HepG2 (cell line): Measurements from ENCODE around the gene ENPP7. TPM values are rescaled to one million over a fixed set of nuclear protein-coding genes. Genes with fewer than 3 reads are reported as not detected.

Source experiments
- ATRX ChIP-seq: sonication (generic); formaldehyde crosslinking; IDR thresholded peaks from 2 replicates; pipeline ENCODE4 v1.4.0; 2020; ENCODE audit warnings: missing genetic modification reagents, borderline replicate concordance
- BRF2 ChIP-seq: sonication (generic); formaldehyde crosslinking; IDR thresholded peaks from 2 replicates; pipeline ENCODE4 v1.8.1; 2022; ENCODE audit warnings: mild to moderate bottlenecking, missing genetic modification reagents
- CBX2 ChIP-seq, 2 experiments: fragments of 200-600 bp in 1 of 2; sonication (generic); formaldehyde crosslinking in 1 of 2; IDR thresholded peaks; 2 replicates each; pipeline versions ENCODE4 v1.7.0 to v1.8.1; 2018 to 2022; ENCODE audit warnings: low read depth in 2 of 2, low read length in 1 of 2, mild to moderate bottlenecking in 1 of 2, missing genetic modification reagents in 1 of 2
- CEBPB ChIP-seq: IDR thresholded peaks from 2 replicates; pipeline ENCODE4 v1.6.1; 2011; ENCODE audit warnings: low read depth, low read length, improper control_type of control experiment, borderline replicate concordance
- DMAP1 ChIP-seq: IDR thresholded peaks from 2 replicates; pipeline ENCODE4 v1.6.1; 2016
- FOXA1 ChIP-seq, 2 experiments: fragments of 450-650 bp in 1 of 2; sonication (generic) in 1 of 2; formaldehyde crosslinking in 1 of 2; IDR thresholded peaks; 2 replicates each; pipeline versions ENCODE4 v1.4.0 to v1.6.1; 2016 to 2020; ENCODE audit warnings: missing genetic modification reagents in 1 of 2
- GZF1 ChIP-seq: sonication (generic); formaldehyde crosslinking; IDR thresholded peaks from 2 replicates; pipeline ENCODE4 v1.5.1; 2020; ENCODE audit warnings: mild to moderate bottlenecking, missing genetic modification reagents
- KDM6A ChIP-seq: IDR thresholded peaks from 2 replicates; pipeline ENCODE4 v1.6.1; 2016; ENCODE audit warnings: low read depth
- MAFF ChIP-seq: IDR thresholded peaks from 2 replicates; pipeline ENCODE4 v1.6.1; 2011; ENCODE audit warnings: low read depth, low read length, improper control_type of control experiment
- MTF2 ChIP-seq: sonication (generic); formaldehyde crosslinking; IDR thresholded peaks from 2 replicates; pipeline ENCODE4 v1.5.0; 2020; ENCODE audit warnings: missing genetic modification reagents, borderline replicate concordance
- MYC ChIP-seq: sonication (generic); formaldehyde crosslinking; IDR thresholded peaks from 2 replicates; pipeline ENCODE4 v1.9.0; 2021; ENCODE audit warnings: missing genetic modification reagents, borderline replicate concordance
- MYNN ChIP-seq: sonication (generic); formaldehyde crosslinking; IDR thresholded peaks from 2 replicates; pipeline ENCODE4 v1.4.0; 2020; ENCODE audit warnings: mild to moderate bottlenecking, low read depth, missing genetic modification reagents
- NR1H2 ChIP-seq: sonication (generic); formaldehyde crosslinking; IDR thresholded peaks from 2 replicates; pipeline ENCODE4 v1.8.1; 2022; ENCODE audit warnings: low read depth, missing genetic modification reagents, borderline replicate concordance
- NR2F2 ChIP-seq: IDR thresholded peaks from 2 replicates; pipeline ENCODE4 v1.6.1; 2012; ENCODE audit warnings: low read depth, inconsistent platforms, borderline replicate concordance
- RBFOX2 ChIP-seq: fragments of 200-400 bp; formaldehyde crosslinking; IDR thresholded peaks from 2 replicates; pipeline ENCODE4 v1.6.1; 2017; ENCODE audit warnings: low read depth, mild to moderate bottlenecking, low read length
- RXRB ChIP-seq: IDR thresholded peaks from 2 replicates; pipeline ENCODE4 v1.6.1; 2016; ENCODE audit warnings: borderline replicate concordance, missing genetic modification reagents, missing compliant biosample characterization
- SP1 ChIP-seq, 2 experiments: fragments of 450-650 bp in 1 of 2; sonication (generic) in 1 of 2; formaldehyde crosslinking in 1 of 2; IDR thresholded peaks; 2 replicates each; pipeline versions ENCODE4 v1.4.0 to v1.6.1; 2016 to 2020; ENCODE audit warnings: missing genetic modification reagents in 1 of 2
- TRAFD1 ChIP-seq: sonication (generic); formaldehyde crosslinking; IDR thresholded peaks from 2 replicates; pipeline ENCODE4 v1.5.1; 2020; ENCODE audit warnings: missing genetic modification reagents, mild to moderate bottlenecking, borderline replicate concordance
- XBP1 ChIP-seq: sonication (generic); formaldehyde crosslinking; IDR thresholded peaks from 2 replicates; pipeline ENCODE4 v1.5.0; 2020; ENCODE audit warnings: missing genetic modification reagents
- ZC3H13 ChIP-seq: sonication (generic); formaldehyde crosslinking; IDR thresholded peaks from 2 replicates; pipeline ENCODE4 v1.8.1; 2023; ENCODE audit warnings: mild to moderate bottlenecking, missing genetic modification reagents, moderate library complexity
- ZFP36L1 ChIP-seq: sonication (generic); formaldehyde crosslinking; IDR thresholded peaks from 2 replicates; pipeline ENCODE4 v1.8.0; 2022; ENCODE audit warnings: mild to moderate bottlenecking, missing genetic modification reagents, moderate library complexity
- ZFP37 ChIP-seq: sonication (generic); formaldehyde crosslinking; IDR thresholded peaks from 2 replicates; pipeline ENCODE4 v1.4.0; 2020; ENCODE audit warnings: missing genetic modification reagents, borderline replicate concordance
- polyA plus RNA-seq, 8 experiments: library from polyadenylated mRNA; depleted of rRNA in 3 of 8; stranded (reverse) in 7 of 8; unstranded in 1 of 8; fragments of >200 nt; fragmentation: Illumina TruSeq in 4 of 8; extraction: Trizol in 4 of 8; gene quantifications; 2 replicates each; pipeline versions ENCODE4 v1.2.1 to v1.2.3, GENCODE V29; 2011 to 2016; ENCODE audit warnings: low read depth in 4 of 8, missing spikeins in 1 of 8, mixed read lengths in 1 of 8; ENCODE audit not compliant: insufficient read depth in 1 of 8
- total RNA-seq, 5 experiments: library from RNA; depleted of rRNA; stranded (reverse); fragments of >200 nt; fragmentation: Illumina TruSeq; extraction: Trizol; gene quantifications; 2 replicates each; pipeline ENCODE4 v1.2.3, GENCODE V29; 2016; ENCODE audit warnings: low read depth in 1 of 5
- TF ChIP-seq, protein P1 (sequence below): sonication (generic); formaldehyde crosslinking; IDR thresholded peaks from 2 replicates; pipeline ENCODE4 v1.5.1; 2020; ENCODE audit warnings: mild to moderate bottlenecking, missing genetic modification reagents, moderate library complexity
- TF ChIP-seq, protein P2 (sequence below): sonication (generic); formaldehyde crosslinking; IDR thresholded peaks from 2 replicates; pipeline ENCODE4 v1.4.0; 2020; ENCODE audit warnings: mild to moderate bottlenecking, missing genetic modification reagents

ENPP7 gene
- total and polyA plus RNA-seq, 2 of the 13 experiments (the other 11 are each of a cell fraction or from before 2014, with no cell fraction given), result 1.1 to 2.2 TPM

DNA sequence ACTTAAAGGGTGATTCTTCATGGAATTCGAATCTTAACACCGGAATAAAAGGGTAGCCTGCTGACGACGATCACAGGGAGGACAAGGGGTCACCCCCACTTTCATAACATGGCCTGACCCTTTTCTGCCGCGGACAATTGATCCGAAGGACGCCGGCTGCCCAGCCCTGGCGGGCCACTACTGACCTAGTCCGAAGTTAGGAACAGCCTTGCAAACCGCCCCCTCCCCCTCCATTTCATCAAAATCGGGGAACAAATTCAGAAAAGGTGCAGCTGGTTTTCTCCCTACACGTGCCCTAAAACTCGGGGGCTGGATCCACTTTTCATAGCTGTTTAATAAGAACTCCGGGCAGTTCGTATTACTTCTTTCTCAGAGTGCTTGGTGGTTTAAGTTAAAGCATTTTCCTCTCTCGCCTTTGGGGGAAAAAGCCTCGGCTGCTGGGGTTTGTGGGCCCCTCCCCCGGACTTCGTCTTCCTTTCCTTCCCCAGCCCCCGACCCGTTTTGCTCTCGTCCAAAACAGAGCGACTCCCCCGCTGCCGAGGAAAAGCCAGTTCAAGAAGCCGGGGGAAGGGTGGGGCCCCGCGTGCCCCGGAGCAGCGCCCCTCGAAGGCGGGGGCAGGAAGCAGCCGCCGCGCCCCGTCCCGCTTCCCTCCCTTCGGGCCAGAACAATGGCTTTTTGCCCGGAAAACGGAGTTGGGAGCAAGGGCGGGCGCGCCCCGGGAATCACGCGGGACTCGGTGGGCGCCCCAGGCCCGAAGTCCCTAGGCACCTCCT is 46.6 kb downstream of the ENPP7 start (continued):
- TF ChIP-seq TRAFD1 (CRISPR knock-in tag), result no peak
- no peak for TF ChIP-seq MTF2 (CRISPR knock-in tag)
- TF ChIP-seq, protein P1, sequence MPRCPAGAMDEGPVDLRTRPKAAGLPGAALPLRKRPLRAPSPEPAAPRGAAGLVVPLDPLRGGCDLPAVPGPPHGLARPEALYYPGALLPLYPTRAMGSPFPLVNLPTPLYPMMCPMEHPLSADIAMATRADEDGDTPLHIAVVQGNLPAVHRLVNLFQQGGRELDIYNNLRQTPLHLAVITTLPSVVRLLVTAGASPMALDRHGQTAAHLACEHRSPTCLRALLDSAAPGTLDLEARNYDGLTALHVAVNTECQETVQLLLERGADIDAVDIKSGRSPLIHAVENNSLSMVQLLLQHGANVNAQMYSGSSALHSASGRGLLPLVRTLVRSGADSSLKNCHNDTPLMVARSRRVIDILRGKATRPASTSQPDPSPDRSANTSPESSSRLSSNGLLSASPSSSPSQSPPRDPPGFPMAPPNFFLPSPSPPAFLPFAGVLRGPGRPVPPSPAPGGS (CRISPR knock-in tag), result no peak
- TF ChIP-seq NR2F2, result peak; percentile 16; the same call in 1 of the 2 replicates
- TF ChIP-seq DMAP1 (CRISPR knock-in tag), result no peak; the same call in 1 of the 2 replicates
- TF ChIP-seq, protein P2, sequence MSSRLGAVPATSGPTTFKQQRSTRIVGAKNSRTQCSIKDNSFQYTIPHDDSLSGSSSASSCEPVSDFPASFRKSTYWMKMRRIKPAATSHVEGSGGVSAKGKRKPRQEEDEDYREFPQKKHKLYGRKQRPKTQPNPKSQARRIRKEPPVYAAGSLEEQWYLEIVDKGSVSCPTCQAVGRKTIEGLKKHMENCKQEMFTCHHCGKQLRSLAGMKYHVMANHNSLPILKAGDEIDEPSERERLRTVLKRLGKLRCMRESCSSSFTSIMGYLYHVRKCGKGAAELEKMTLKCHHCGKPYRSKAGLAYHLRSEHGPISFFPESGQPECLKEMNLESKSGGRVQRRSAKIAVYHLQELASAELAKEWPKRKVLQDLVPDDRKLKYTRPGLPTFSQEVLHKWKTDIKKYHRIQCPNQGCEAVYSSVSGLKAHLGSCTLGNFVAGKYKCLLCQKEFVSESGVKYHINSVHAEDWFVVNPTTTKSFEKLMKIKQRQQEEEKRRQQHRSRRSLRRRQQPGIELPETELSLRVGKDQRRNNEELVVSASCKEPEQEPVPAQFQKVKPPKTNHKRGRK (CRISPR knock-in tag), result no peak
- TF ChIP-seq NR1H2 (CRISPR knock-in tag), result no peak
- no peak for TF ChIP-seq ATRX (CRISPR knock-in tag)
- no peak for TF ChIP-seq MAFF
- 0 out of 2 replicates have a peak, but pooled peaks have one; percentile 16 for TF ChIP-seq ZFP36L1 (CRISPR knock-in tag)
- no peak for TF ChIP-seq ZC3H13
- no peak for TF ChIP-seq MYNN (CRISPR knock-in tag)
- TF ChIP-seq FOXA1 (IDR thresholded peaks at IDR 0.05), result no peak
- no peak for TF ChIP-seq FOXA1 (CRISPR knock-in tag; IDR thresholded peaks at IDR 0.05)
- no peak for TF ChIP-seq KDM6A (CRISPR knock-in tag)
- no peak for TF ChIP-seq SP1 (IDR thresholded peaks at IDR 0.05)
- TF ChIP-seq SP1 (CRISPR knock-in tag; IDR thresholded peaks at IDR 0.05), result peak; percentile 72
- no peak for TF ChIP-seq BRF2 (CRISPR knock-in tag)
- TF ChIP-seq XBP1 (CRISPR knock-in tag), result no peak
- no peak for TF ChIP-seq ZFP37 (CRISPR knock-in tag)
- peak; percentile 67; the same call in 1 of the 2 replicates for TF ChIP-seq MYC (CRISPR knock-in tag)
- TF ChIP-seq RXRB (CRISPR knock-in tag), result peak; percentile 28; the same call in 1 of the 2 replicates
- TF ChIP-seq RBFOX2, result peak; percentile 63
- TF ChIP-seq CEBPB, result no peak
- TF ChIP-seq GZF1 (CRISPR knock-in tag), result no peak
- no peak; the same call in 1 of the 2 replicates for TF ChIP-seq CBX2 (IDR thresholded peaks at IDR 0.05; ENCODE audit: low read depth, low read length)
- no peak for TF ChIP-seq CBX2 (CRISPR knock-in tag; IDR thresholded peaks at IDR 0.05; ENCODE audit: low read depth)
